RWPE2 (cell line): ENCODE measurements around the gene FAT4.

ENCODE experiments used
- ATAC-seq: fragments of 200-7000 bp; cut with Tn5 transposase; 3 replicates; pipeline ENCODE4 v1.9.1; 2021; ENCODE audit warnings: low read depth
- DNase-seq: peaks from one replicate; pipeline ENCODE4 v3.0.0-alpha.2; 2020; ENCODE audit warnings: low spot score
- H3K27ac ChIP-seq: fragments of 450-650 bp; 2 replicates; pipeline ENCODE4 v1.5.1; 2017; ENCODE audit warnings: mild to moderate bottlenecking; ENCODE audit not compliant: poor library complexity, severe bottlenecking
- H3K27me3 ChIP-seq: fragments of 250-450 bp; sonication (Bioruptor Pico); 2 replicates; pipeline ENCODE4 v1.5.1; 2021; ENCODE audit warnings: mild to moderate bottlenecking, moderate library complexity; ENCODE audit not compliant: insufficient read depth, poor library complexity, severe bottlenecking
- H3K36me3 ChIP-seq: fragments of 250-450 bp; sonication (Bioruptor Pico); 2 replicates; pipeline ENCODE4 v1.5.1; 2020; ENCODE audit warnings: low read depth, mild to moderate bottlenecking, moderate library complexity
- H3K4me1 ChIP-seq: fragments of 250-450 bp; sonication (Bioruptor Pico); 2 replicates; pipeline ENCODE4 v1.5.1; 2021; ENCODE audit warnings: mild to moderate bottlenecking, moderate library complexity; ENCODE audit not compliant: insufficient read depth, poor library complexity, severe bottlenecking
- H3K4me3 ChIP-seq: fragments of 250-450 bp; sonication (Bioruptor Pico); 2 replicates; pipeline ENCODE4 v1.5.1; 2021; ENCODE audit warnings: mild to moderate bottlenecking, moderate library complexity; ENCODE audit not compliant: severe bottlenecking
- H3K9me3 ChIP-seq: fragments of 250-450 bp; sonication (Bioruptor Pico); 2 replicates; pipeline ENCODE4 v1.5.1; 2021; ENCODE audit warnings: mild to moderate bottlenecking, moderate library complexity; ENCODE audit not compliant: severe bottlenecking
- CTCF ChIP-seq: fragments of 450-650 bp; IDR thresholded peaks from one replicate; pipeline ENCODE4 v1.5.1; 2017; ENCODE audit warnings: mild to moderate bottlenecking, moderate library complexity; ENCODE audit not compliant: poor library complexity, severe bottlenecking

FAT4 gene

GRCh38 chr4:125268068-125268755 is 46.5 kb upstream of the FAT4 start:
- H3K36me3 ChIP-seq: no peaks in the 10 kb centered on the region
- H3K9me3 ChIP-seq: no peaks in the 10 kb centered on the region
- ATAC-seq (no peak), DNase-seq (no peak)
- H3K4me1 ChIP-seq: peaks cover 24% of the 10 kb centered on the region
- H3K4me3 ChIP-seq: no peak overlapping the region
- no peaks in the 10 kb centered on the region for H3K27me3 ChIP-seq
- H3K27ac ChIP-seq: peak overlapping the region; percentile 78
- TF ChIP-seq CTCF: no peak

GRCh38 chr4:125276811-125277210 is 37.9 kb upstream of the FAT4 start:
- no peak overlapping the region for H3K4me3 ChIP-seq
- ATAC-seq (no peak), DNase-seq (no peak)
- no peak overlapping the region for H3K27ac ChIP-seq
- no peaks in the 10 kb centered on the region for H3K36me3 ChIP-seq
- no peaks in the 10 kb centered on the region for H3K27me3 ChIP-seq
- TF ChIP-seq CTCF: no peak
- H3K4me1 ChIP-seq: no peaks in the 10 kb centered on the region
- H3K9me3 ChIP-seq: no peaks in the 10 kb centered on the region

GRCh38 chr4:125277790-125278189 is 37.0 kb upstream of the FAT4 start:
- no peaks in the 10 kb centered on the region for H3K27me3 ChIP-seq
- no peak for DNase-seq
- H3K36me3 ChIP-seq: no peaks in the 10 kb centered on the region
- H3K4me3 ChIP-seq: no peak overlapping the region
- no peaks in the 10 kb centered on the region for H3K9me3 ChIP-seq
- no peaks in the 10 kb centered on the region for H3K4me1 ChIP-seq
- no peak for TF ChIP-seq CTCF
- ATAC-seq: no peak
- no peak overlapping the region for H3K27ac ChIP-seq

- Histone ChIP-seq H3K4me1 (no peaks in the 10 kb centered on the region), H3K36me3 (no peaks in the 10 kb centered on the region), H3K27me3 (no peaks in the 10 kb centered on the region), H3K27ac (no peak overlapping the region), H3K9me3 (no peaks in the 10 kb centered on the region), H3K4me3 (no peak overlapping the region)
- DNase-seq (no peak), ATAC-seq (no peak)
- no peak for TF ChIP-seq CTCF
Observed at GRCh38 chr4:125280892-125281403, 33.8 kb upstream of the FAT4 start.

GRCh38 chr4:125283707-125284279 is 31.0 kb upstream of the FAT4 start:
- H3K27ac ChIP-seq: no peak overlapping the region
- no peak overlapping the region for H3K4me3 ChIP-seq
- no peak for ATAC-seq
- no peaks in the 10 kb centered on the region for H3K9me3 ChIP-seq
- H3K36me3 ChIP-seq: no peaks in the 10 kb centered on the region
- no peaks in the 10 kb centered on the region for H3K4me1 ChIP-seq
- H3K27me3 ChIP-seq: no peaks in the 10 kb centered on the region
- no peak for DNase-seq
- TF ChIP-seq CTCF: peak; percentile 80
